Erythroblast (primary cell): Measurements from ENCODE around the gene ARSB.
"Not testable (repeated sequence)": the region's sequence is repeated elsewhere in the genome, so short reads cannot be mapped to it uniquely, and the experiment has no call there.

Experiments
- DNase-seq, 2 experiments: peaks; one replicate each; lab custom pipeline; 2025; lab: John Stamatoyannopoulos, UW
- GATA1 ChIP-seq: IDR thresholded peaks from 2 replicates; pipeline ENCODE4 v1.6.1; 2011; ENCODE audit warnings: low read depth, mild to moderate bottlenecking, control low read depth, low read length, moderate library complexity
- POLR2A ChIP-seq: IDR thresholded peaks from 2 replicates; pipeline ENCODE4 v1.6.1; 2011; ENCODE audit warnings: mild to moderate bottlenecking, low read length

ARSB gene

DNA sequence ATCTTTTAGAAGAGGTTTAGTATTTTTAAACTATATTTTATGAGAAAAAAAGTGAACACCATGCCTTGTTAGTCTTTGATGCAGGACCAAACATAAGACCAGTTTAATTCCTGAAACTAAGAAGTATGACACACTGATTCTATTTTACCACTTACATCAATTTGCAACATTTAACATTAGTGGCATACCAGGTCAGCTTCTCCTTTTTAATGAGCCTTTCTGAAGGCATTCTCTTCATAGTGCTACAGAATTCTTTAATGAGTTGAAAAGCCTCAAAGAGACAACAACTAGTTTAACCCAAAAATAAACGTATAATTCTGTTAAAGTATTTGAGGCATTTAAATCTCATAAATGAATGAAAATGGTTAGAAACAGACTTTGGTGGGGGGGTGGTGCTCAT lies 28.2 kb downstream of the ARSB start:
- TF ChIP-seq GATA1 (no peak), POLR2A (no peak)
- no peak for DNase-seq

DNA sequence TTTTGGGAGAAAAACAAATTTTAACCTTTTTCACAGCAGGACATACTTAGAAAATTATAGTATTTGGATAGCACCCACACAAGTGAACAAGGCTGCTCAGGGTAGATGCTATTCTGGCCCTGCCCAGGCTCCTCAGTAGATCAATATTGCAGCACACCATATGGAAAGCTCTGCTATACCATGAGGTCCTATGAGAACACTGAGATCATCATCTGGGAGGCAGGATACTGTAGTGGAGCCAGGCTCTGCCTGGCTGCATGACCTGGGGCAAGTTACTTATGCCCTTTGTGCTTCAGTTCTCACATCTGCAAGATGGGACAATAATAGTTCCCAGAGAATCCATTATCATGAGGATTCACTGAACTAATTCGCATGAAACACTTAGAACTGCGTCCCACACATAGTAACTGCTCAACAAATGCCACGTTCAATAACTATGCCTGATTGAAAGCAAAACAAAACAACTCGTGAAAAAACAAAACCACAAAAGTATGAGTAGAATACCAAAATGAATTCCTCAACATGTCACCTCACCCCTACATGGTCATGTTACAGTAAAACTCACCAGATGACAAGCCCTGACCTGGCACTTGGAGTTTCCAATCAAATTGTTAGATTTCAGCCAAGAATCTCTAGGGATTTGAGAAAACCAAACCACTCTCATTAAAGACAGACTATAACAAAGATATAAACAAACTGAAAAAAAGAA lies 31.9 kb downstream of the ARSB start:
- TF ChIP-seq POLR2A, result no peak
- TF ChIP-seq GATA1, result no peak
- no peak for DNase-seq

DNA sequence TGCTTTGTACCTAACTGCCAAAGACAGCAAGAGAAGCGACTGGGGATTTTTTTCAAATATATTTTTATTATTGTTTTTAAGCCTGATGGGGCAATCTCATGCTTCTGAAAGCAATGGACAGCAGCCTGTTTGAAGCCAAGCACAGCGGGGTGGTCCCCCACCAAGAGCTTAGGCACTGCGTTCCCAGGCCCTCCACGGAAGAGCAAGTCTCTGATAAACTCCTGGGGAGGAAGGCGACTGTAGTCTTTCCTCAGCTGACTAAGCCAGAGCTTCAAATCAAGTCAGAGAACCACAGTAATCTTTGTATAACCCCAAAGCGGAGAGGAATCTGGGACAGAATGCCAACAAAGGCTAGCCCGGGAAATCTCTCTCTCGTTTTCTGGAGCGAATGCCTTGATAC lies 54.4 kb downstream of the ARSB start:
- TF ChIP-seq GATA1, result no peak
- DNase-seq, result no peak

DNA sequence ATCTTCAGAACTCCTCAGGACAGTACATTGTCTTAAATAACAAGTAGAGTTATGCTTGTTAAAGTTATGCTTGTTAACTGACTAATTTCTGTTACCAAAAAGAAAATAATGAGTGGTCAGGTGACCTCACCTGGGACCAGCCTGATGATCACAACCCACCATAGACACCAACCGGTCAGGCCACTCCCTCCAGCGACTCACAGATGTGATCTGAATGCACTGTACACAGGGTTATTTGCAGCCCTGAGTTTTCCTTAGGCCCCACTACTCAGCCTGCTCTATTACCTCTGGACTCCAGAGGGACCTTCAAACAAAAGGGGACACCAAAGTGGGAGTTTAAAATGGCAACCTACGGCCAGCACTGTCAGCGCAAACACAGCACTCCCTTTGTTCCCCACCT lies 55.3 kb downstream of the ARSB start:
- no peak for TF ChIP-seq GATA1
- no peak for TF ChIP-seq POLR2A
- no peak for DNase-seq

DNA sequence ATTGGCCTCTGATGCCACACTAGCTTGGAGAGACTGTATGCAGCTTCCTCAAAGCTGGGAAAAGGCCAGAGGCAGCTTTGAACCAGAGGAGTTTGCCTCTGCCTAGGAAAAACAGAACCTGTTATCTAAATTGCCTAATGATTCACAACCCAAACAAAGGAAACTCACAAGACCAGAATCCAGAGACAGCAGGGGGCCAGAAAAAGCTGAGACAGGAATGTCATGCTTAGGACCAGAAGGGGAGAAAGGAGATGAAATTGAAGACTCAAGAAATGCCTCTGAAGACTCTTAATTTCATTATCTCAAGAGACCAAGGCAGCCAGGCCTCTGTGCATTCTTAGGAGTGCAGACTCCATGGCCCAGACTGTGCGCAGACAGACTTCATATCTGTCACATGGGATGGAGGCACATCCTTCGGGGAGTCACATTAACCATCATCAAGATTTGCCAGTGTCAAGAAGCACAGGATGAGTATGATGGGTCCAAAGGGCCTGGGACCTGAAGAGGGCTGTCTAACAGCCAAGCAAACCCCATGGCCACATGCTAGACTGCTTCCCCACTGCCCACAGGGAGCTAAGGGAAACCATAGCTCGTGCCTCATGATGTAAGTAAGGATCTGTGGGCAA lies 57.3 kb downstream of the ARSB start:
- DNase-seq, result no peak
- TF ChIP-seq POLR2A (no peak), GATA1 (no peak)

DNA sequence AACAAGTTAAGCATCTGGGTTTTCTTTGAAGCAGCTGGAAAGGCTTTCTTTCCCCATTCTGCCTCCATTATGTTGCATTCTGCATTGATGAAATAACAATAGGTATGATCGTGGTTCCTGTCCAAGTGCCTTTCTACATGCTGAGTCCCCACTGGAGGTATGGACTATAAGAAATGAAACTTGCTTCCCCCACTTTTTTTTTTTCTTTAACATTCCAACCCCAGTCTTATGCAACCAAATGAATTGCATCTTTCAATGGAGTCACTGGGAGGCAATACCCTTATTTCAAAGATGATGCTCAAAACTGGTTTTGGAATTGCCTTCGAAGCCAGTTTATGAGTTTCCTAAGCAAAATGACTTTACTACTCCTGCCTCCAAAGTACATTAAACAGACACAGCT lies 58.9 kb downstream of the ARSB start:
- TF ChIP-seq GATA1 (no peak), POLR2A (no peak)
- DNase-seq, result no peak

DNA sequence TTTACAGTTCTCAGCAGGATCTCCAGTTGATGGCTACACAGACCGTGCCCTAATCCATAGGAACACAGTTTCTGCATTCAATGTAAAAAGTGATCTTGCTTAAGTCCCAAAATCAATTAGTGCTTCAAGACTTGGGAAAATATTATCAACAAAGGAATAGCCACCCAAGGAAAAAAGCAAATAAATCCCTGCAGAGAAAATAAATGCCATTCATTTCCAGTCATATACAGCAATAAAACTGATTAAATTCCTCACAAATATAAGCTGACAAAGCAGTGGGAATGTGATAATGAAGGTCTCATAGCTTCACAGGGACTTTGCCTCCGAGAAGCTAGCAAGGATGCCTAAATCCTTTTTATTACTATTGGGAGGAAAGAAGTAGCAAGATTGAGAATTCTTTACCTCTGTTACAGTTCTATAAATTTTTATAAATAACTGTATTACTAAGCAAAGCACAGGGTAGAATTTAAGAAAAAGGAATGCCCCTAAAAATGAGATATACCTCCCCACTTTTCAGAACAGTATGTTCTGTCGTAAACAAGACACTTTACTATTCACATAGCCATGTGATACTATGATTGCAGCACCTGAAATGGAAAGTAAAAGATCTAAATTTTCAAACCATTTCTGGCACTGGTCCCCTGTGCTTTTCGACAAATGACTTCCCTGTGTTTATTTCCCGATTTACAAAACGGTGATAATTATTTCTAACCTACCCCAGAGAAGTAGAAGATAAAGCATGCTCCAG lies 59.8 kb downstream of the ARSB start:
- DNase-seq, result no peak
- TF ChIP-seq POLR2A (no peak), GATA1 (no peak)

DNA sequence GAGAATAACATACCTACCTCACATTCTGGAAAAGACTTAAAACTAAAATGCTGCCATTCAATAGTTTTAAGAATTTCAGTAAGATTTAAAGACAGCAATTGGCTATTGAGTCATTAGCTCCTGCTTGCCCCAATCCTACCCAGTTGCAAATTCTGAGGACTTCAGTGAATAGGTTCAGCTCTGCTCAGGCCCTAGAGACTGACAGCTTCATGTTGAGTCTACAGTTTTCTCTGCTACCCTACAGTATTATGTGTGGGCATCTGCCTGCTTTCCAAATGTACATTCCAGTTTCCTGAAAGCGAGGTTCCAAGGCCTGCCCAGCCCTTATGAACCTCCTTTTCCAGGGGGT lies 61.5 kb downstream of the ARSB start:
- no peak for TF ChIP-seq GATA1
- TF ChIP-seq POLR2A, result no peak

DNA sequence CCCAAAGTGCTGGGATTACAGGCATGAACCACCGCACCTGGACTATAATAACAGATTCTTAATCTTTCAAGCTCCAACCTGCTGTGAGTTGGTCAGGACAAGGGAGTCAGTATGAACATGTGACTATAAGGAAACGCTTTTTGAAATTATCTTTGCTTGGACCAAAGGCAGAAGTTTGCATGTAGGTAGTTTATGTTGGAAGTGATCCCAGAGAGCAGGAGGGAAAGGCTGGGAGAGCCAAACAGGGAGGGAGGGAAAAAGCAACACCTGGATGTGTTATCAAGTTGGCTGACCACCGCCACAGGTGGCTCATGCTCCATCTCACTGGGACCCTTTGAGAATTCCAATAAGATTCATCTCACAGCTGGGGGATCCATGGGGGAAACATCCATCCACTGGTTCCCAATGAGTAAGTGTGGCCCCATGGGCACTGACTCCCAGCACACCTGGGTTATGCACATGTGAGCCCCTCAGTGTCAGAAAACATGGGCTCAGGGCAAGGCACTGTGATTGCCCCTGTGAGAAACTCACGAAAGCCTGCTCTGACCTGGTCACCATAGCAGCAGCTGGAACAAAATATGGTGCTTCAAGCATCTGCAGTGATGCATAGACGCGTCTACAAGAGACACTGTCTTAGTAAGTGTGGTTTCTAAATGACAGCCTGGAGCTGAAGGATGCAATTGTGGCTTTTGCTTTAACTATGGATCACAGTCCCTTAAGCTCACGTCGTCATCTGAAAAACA lies 62.1 kb downstream of the ARSB start:
- DNase-seq, result no peak
- TF ChIP-seq GATA1 (no peak), POLR2A (no peak)

More for the DNA sequence above, 61.5 kb downstream of the ARSB start:
- DNase-seq, result no peak

DNA sequence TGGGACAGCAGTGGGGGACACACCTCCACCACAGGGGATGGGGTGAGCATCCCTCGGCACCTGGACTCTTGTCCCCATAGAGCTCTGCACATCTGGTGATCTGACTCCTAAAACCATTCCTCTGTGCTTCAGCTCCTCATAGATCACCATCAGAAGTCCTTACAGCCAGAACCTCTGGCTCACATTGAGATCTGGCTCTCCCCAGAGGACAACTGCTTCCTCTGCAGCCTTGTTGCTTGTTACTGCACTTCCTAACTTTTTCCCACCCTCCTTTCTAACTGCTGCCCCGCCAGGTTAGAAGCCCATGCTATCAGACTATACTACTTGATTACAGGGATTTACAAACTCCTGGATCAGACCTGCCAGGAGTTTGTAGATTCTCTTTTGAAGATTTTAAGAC lies 64.5 kb downstream of the ARSB start:
- DNase-seq, result no peak
- TF ChIP-seq POLR2A, result no peak

DNA sequence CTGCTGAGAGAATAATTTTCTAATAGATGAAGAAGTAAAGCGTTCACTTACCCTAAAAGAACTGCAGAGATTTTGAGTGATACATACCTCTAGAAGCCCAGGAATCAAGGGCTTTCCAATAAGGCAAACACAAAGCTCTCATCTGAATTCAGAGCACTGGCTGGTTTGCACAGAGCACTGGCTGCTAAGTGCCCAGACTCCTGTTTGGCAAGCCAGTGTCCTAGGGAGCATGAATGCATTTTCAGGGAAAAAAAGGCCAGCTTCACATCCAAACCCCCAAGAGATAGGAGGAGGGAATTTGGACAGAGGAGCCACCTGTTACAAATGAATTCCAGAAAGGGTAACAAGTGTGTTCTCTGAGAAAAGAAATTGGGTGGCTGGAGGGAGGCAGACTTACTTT lies 65.3 kb downstream of the ARSB start:
- TF ChIP-seq GATA1 (no peak), POLR2A (no peak)
- no peak for DNase-seq

DNA sequence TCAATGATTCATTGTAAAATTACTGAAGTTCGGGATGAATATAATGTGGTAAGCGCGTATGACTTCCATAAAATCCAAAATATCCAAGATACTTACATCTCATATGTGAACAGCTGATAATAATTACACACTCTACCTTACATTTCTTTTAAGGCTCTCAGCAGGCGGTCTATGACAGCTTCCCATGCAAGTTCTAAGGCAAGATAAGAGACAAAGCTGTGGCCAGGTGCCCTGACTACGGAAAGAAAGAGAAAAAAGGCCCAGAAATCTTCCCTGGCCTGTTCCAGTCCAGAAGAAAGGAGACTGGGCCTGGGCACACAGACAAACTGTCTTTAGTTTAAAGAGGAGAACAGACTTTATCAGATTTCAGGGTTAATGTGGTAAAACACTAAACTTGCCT lies 69.1 kb downstream of the ARSB start:
- TF ChIP-seq POLR2A, result no peak
- no peak for TF ChIP-seq GATA1
- DNase-seq, result no peak

DNA sequence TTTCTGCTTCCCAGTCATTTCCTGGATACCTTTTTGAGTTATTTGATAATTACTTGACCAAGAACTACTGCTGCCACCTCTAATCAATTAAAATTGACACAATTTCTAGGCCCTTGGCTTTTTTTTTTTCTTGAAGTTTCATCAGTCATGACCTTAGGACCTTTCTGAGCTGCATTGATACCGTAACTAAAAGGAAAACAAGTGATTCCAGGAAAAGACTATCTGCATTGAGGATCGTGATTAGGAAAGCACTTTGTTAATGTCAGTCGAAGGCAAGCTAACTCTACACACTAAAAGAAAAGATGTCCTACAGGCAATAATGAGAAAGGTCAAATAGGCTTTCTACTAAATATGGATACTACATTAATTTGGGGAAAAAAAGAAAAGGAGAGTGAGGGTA lies 69.9 kb downstream of the ARSB start:
- no peak for TF ChIP-seq POLR2A
- no peak for TF ChIP-seq GATA1
- DNase-seq, result peak in 1 of 2 experiments; percentile 6

DNA sequence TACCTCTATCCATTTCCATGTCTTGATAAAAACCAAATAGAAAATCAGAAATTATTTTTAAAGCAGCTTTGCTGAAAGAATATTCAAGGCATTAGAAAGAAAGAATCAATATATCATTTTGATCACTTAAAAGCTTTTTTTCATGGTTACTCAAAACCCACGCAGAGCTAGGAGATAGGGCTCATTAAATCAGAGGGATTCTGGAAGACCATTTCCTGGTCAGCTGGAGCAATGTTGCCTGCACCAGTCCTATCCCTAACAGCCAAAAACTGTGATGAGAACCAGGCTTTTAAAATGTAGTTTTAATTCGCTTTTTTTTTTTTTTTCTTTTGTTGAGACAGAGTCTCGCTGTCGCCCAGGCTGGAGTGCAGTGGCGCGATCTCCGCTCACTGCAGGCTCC lies 72.3 kb downstream of the ARSB start:
- TF ChIP-seq GATA1, result no peak
- no peak for TF ChIP-seq POLR2A
- no peak for DNase-seq

DNA sequence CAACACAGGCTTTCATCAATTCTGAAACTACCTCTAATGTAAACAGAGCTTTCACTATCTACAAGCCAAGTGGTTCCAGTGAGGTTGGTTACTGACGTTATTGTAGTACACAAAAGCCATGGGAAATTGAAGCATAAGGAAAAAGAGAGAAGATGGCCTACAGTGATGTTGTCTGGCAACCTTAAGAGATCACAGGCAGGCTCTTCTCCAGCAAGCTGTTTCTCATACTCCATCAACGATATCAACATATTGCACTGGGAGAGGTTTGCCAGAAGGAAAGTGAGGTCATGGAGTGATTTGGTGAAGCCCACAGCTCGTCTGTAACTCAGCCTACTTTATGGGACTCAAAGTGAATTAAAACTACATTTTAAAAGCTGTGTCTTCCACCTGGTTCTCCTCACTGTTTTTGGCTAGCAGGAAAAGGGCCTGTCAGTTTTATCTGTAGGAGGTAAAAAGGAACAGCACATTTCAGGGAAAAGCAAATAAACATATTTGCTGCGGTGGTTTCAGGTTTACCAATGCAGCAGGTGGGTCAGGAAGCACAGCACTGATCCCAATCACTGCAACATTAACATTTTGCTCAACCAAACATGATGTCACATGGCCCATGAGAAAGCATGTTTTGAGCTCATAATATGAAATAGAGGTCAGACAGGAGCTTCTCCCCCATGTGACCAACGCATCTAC lies 72.9 kb downstream of the ARSB start:
- TF ChIP-seq POLR2A, result no peak
- no peak for DNase-seq

DNA sequence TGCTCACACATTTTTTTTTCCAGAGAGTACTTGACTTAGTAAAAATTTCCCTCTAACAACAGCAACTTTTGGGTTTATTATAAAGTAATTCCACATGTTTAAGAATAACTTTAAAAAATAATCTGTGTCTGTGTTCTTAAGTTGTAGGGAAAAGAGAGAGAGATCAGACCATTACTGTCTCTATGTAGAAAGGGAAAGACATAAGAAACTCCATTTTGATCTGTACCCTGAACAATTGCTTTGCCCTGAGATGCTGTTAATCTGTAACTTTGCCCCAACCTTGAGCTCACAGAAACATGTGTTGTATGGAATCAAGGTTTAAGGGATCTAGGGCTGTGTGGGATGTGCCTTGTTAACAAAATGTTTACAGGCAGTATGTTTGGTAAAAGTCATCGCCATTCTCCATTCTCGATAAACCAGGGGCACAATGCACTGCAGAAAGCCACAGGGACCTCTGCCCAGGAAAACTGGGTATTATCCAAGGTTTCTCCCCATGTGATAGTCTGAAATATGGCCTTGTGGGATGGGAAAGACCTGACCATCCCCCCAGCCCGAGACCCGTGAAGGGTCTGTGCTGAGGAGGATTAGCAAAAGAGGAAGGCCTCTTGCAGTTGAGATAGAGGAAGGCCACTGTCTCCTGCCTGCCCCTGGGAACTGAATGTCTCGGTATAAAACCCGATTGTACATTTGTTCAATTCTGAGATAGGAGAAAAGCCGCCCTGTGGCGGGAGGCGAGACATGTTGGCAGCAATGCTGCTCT lies 75.7 kb downstream of the ARSB start:
- not testable (repeated sequence) for DNase-seq
